ENCODE results near the gene BUB1.

GRCh38 chr2:110675679-110676078, 2.2 kb downstream of the BUB1 start:
- TF ChIP-seq, protein P1, sequence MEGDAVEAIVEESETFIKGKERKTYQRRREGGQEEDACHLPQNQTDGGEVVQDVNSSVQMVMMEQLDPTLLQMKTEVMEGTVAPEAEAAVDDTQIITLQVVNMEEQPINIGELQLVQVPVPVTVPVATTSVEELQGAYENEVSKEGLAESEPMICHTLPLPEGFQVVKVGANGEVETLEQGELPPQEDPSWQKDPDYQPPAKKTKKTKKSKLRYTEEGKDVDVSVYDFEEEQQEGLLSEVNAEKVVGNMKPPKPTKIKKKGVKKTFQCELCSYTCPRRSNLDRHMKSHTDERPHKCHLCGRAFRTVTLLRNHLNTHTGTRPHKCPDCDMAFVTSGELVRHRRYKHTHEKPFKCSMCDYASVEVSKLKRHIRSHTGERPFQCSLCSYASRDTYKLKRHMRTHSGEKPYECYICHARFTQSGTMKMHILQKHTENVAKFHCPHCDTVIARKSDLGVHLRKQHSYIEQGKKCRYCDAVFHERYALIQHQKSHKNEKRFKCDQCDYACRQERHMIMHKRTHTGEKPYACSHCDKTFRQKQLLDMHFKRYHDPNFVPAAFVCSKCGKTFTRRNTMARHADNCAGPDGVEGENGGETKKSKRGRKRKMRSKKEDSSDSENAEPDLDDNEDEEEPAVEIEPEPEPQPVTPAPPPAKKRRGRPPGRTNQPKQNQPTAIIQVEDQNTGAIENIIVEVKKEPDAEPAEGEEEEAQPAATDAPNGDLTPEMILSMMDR (conservative IDR thresholded peaks at IDR 0.05 in 1 of 2, IDR thresholded peaks at IDR 0.05 in 1 of 2; ENCODE audit: extremely low read depth in 1 of 2, insufficient read depth in 1 of 2, low read depth in 1 of 2, low read length in 2 of 2): no peak
- no peak for TF ChIP-seq EZH2 (IDR thresholded peaks at IDR 0.05; ENCODE audit: borderline replicate concordance, low read length)

Data from mammary epithelial cell (primary cell).